ENCODE measurements around the gene BLTP3A.

DNA sequence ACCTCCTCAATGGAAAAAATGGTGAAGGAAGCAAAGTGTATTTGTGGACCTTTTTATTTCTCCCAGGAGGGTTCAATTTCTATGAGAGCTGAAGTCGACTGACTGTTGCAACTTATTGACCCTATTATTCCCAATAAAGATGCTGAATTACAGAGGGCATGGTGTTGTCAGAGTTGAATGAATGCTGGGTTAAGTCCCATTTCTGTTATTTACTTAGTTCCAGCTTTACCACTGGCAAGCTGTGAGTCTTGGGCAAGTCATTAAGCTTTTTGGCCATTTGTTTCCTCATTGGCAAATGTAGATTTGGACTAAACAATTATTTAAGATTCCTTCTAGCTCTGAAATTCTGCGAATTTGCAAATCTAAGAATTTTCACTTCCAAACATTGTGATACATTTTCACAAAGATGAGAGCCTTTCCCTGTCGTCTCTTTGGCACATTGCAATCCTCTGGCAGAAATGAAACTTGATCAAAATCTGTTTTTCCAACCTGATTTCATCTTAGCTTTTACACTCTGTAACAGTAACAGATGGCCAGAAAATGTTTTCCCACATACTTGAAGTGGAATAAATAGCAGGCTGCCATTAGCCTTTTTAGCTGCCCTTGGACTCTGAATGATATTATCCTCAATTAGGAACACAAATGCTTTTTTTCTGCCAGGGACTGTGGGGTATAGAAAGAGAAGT lies 21.3 kb downstream of the BLTP3A start:
- TF ChIP-seq CREM (CRISPR knock-in tag; IDR thresholded peaks at IDR 0.05) = no peak
- TF ChIP-seq FOXP4 (CRISPR knock-in tag; IDR thresholded peaks at IDR 0.05) = no peak
- TF ChIP-seq, protein P1, sequence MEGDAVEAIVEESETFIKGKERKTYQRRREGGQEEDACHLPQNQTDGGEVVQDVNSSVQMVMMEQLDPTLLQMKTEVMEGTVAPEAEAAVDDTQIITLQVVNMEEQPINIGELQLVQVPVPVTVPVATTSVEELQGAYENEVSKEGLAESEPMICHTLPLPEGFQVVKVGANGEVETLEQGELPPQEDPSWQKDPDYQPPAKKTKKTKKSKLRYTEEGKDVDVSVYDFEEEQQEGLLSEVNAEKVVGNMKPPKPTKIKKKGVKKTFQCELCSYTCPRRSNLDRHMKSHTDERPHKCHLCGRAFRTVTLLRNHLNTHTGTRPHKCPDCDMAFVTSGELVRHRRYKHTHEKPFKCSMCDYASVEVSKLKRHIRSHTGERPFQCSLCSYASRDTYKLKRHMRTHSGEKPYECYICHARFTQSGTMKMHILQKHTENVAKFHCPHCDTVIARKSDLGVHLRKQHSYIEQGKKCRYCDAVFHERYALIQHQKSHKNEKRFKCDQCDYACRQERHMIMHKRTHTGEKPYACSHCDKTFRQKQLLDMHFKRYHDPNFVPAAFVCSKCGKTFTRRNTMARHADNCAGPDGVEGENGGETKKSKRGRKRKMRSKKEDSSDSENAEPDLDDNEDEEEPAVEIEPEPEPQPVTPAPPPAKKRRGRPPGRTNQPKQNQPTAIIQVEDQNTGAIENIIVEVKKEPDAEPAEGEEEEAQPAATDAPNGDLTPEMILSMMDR (IDR thresholded peaks at IDR 0.05) = no peak
- TF ChIP-seq NFATC4 (CRISPR knock-in tag; IDR thresholded peaks at IDR 0.05) = no peak
- TF ChIP-seq RORB (CRISPR knock-in tag; IDR thresholded peaks at IDR 0.05) = no peak
- TF ChIP-seq, protein P2, sequence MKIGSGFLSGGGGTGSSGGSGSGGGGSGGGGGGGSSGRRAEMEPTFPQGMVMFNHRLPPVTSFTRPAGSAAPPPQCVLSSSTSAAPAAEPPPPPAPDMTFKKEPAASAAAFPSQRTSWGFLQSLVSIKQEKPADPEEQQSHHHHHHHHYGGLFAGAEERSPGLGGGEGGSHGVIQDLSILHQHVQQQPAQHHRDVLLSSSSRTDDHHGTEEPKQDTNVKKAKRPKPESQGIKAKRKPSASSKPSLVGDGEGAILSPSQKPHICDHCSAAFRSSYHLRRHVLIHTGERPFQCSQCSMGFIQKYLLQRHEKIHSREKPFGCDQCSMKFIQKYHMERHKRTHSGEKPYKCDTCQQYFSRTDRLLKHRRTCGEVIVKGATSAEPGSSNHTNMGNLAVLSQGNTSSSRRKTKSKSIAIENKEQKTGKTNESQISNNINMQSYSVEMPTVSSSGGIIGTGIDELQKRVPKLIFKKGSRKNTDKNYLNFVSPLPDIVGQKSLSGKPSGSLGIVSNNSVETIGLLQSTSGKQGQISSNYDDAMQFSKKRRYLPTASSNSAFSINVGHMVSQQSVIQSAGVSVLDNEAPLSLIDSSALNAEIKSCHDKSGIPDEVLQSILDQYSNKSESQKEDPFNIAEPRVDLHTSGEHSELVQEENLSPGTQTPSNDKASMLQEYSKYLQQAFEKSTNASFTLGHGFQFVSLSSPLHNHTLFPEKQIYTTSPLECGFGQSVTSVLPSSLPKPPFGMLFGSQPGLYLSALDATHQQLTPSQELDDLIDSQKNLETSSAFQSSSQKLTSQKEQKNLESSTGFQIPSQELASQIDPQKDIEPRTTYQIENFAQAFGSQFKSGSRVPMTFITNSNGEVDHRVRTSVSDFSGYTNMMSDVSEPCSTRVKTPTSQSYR (CRISPR knock-in tag; IDR thresholded peaks at IDR 0.05) = no peak
- no peak for TF ChIP-seq CREB1 (CRISPR knock-in tag; IDR thresholded peaks at IDR 0.05)
- no peak for TF ChIP-seq KAT7 (CRISPR knock-in tag; IDR thresholded peaks at IDR 0.05; ENCODE audit: borderline replicate concordance)
- TF ChIP-seq ZNF138 (CRISPR knock-in tag; conservative IDR thresholded peaks at IDR 0.05) = no peak
- TF ChIP-seq ESRRA (CRISPR knock-in tag; IDR thresholded peaks at IDR 0.05; ENCODE audit: borderline replicate concordance) = no peak
- TF ChIP-seq SP1 (CRISPR knock-in tag; conservative IDR thresholded peaks at IDR 0.05) = no peak

Measured in WTC11 (cell line).